ENCODE data around the gene FRY.

FRY gene

GRCh38 chr13:32080328-32080744 lies 48.8 kb downstream of the FRY start:
- TF ChIP-seq CTCF (IDR thresholded peaks at IDR 0.05), result no peak

GRCh38 chr13:32081591-32081990 lies 50.0 kb downstream of the FRY start:
- no peak for TF ChIP-seq CTCF (IDR thresholded peaks at IDR 0.05)

- no peak for TF ChIP-seq CTCF (IDR thresholded peaks at IDR 0.05)
Measured at GRCh38 chr13:32086366-32086765, 54.8 kb downstream of the FRY start.

GRCh38 chr13:32086791-32087441 lies 55.3 kb downstream of the FRY start:
- no peak for TF ChIP-seq CTCF (IDR thresholded peaks at IDR 0.05)

- no peak for TF ChIP-seq CTCF (IDR thresholded peaks at IDR 0.05)
Measured at GRCh38 chr13:32087955-32088747, 56.6 kb downstream of the FRY start.

GRCh38 chr13:32092496-32092895 lies 60.9 kb downstream of the FRY start:
- TF ChIP-seq CTCF (IDR thresholded peaks at IDR 0.05), result no peak

- no peak for TF ChIP-seq CTCF (IDR thresholded peaks at IDR 0.05)
Measured at GRCh38 chr13:32093006-32093405, 61.4 kb downstream of the FRY start.

All from LNCAP (cell line).